GM20000 (cell line): ENCODE measurements around the gene LCNL1.

Source experiments
- DNase-seq: peaks from one replicate; pipeline ENCODE4 v3.0.0; 2012; ENCODE audit warnings: low spot score
- TF ChIP-seq, protein P1 (sequence below): IDR thresholded peaks from 2 replicates; pipeline ENCODE4 v1.5.1; 2012; ENCODE audit warnings: mild to moderate bottlenecking, control low read depth; ENCODE audit errors: extremely low read depth, missing control alignments

LCNL1 gene

DNA sequence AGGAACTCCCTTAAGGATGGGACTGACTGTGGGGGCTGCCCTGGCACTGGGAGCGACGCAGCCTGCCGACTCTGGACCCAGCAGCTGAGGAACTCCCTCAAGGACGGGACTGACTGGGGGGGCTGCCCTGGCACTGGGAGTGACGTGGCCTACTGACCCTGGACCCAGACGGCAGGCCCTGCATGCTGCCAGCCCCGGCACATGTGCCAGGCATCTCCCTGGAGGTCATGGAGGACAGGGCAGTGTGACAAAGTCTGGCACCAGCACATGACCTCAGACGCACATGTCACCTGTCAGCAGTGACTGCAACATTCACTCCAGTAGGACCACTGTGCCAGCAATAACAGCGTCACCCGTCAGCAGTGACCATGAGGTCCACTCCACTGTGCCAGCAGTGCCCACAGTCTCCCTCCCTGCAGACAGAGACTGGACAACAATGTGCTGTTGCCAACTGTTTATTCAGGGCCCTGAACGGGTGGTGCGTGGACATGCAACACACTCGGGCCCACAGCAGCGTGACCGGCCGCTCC, 42.7 kb upstream of the LCNL1 start:
- DNase-seq = no peak
- TF ChIP-seq, protein P1, sequence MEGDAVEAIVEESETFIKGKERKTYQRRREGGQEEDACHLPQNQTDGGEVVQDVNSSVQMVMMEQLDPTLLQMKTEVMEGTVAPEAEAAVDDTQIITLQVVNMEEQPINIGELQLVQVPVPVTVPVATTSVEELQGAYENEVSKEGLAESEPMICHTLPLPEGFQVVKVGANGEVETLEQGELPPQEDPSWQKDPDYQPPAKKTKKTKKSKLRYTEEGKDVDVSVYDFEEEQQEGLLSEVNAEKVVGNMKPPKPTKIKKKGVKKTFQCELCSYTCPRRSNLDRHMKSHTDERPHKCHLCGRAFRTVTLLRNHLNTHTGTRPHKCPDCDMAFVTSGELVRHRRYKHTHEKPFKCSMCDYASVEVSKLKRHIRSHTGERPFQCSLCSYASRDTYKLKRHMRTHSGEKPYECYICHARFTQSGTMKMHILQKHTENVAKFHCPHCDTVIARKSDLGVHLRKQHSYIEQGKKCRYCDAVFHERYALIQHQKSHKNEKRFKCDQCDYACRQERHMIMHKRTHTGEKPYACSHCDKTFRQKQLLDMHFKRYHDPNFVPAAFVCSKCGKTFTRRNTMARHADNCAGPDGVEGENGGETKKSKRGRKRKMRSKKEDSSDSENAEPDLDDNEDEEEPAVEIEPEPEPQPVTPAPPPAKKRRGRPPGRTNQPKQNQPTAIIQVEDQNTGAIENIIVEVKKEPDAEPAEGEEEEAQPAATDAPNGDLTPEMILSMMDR = no peak

DNA sequence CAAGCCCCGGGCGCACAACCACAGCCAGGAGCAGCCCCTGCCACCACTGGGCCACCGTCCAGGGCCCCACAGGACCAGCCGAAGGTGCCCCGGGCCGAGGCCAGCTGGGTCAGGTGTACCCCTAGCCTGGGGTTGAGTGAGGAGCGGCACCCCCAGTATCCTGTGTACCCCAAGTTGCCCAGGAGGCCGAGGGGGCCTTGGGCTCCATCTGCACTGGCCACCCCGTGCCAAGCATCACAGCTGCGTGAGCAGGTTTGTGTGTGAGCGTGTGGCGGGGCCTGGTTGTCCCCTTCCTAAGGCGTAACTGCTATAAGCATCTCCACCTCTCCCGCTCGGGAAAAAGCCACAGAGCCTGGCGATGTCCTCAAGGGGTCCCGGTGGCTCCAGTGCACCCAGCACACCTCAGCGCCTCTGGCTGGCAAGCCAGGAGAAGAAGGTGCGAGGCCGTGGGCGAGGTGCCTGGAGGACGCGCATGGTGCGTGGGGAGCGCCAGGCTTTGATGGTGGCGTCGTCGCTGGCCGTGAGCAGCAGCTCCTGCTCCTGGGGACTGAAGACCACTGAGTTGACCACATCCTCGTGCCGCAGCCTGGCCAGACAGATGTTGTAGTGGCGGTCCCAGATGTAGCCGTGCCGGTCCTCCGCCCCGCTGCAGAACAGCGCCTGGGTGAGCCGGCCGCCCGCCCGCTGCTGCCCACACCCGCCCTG, 42.1 kb upstream of the LCNL1 start:
- TF ChIP-seq, protein P1 = no peak
- DNase-seq = no peak

DNA sequence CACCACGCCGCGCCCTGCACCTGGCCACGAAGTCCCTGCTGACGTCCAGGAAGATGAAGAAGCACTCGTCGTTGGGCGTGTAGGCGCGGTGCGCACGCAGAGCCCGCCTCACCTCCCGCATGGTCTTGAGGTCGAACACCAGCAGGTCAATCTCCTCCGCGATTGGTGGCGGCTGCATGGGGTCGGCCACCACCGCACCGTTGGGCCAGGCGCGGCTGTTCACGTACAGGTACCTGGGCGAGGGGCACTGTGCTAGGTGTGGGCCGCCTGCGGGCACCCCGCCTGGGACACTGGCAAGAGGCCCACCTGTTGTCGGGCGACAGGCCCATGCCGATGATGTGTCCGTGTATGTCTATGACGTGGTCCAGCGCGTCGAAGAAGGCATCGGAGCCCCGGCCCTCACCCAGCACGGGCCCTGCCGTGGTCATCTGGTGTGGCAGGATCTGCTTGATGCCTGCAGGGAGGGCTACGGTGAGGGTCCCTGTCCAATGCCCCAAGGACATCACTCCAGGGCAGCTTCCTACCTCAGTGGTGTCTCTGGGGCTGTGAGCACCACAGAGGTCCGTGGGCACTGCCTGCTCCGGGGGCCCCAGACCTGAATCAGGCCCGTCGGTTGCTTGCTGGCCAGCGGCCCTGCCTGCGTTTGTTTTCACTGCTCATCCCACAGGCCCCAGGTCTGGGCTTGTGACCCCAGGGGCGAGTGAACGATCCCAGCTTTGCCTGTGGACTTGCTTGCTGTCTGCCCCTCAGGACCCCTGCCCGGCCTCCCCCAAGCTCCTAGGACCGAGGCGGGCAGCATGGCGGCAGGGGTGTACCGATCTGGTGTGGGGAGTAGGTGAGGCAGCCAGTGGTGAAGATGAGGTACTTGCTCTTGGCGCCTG, 41.3 kb upstream of the LCNL1 start:
- TF ChIP-seq, protein P1 = no peak
- DNase-seq = no peak

DNA sequence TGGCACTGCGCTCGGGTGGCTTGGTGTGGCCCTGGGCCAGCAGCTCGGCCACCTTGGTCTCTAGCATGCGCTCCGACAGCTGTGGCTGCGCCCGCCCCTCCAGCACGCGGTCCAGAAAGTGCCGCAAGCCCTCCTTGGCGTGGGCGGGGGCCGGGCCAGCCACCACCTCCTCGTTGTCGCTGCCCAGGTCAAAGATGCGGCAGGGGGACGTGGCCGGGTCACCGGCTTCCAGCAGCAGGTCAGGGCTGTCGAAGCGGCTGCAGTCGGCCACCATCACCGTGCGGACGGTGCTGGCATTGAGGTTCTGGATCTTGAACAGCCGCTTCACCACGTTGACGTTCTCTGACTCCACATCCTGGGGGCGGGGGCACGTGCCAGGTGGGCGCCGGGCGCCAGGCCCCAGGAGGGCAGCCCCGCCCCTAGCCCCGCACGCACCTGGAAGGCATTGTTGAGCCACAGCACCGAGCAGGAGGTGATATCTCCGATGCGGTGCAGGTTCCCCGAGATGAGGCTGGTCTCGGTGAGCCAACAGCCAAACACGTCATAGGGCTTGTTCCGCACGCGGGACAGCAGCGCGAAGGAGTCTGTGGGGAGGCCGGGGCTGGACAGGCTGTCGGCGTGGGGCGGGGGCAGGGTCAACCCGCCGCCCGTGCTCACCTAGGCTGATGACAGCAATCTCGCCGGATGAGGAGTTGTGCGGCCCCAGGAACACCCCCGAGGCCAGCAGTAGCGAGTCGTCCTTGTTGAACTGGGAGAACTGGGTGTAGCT, 40.5 kb upstream of the LCNL1 start:
- TF ChIP-seq, protein P1 = no peak
- no peak for DNase-seq

DNA sequence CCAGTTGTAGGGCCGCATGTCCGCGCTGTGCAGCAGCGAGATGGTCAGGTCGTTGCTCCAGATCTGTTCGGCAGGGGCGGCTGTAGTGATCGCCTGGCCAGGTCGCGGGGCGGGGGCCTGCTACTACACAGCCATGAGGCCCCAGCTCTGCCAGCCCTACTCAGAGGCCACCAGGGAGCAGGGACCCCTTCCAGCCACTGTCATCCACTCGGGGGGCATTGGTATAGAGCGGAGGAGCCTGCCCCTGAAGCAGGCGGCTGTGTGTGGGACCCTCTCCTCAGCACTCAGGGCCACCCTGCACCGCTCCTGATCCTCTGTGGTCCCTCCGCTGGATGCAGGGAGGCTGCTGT, 39.9 kb upstream of the LCNL1 start:
- TF ChIP-seq, protein P1 = no peak
- no peak for DNase-seq

DNA sequence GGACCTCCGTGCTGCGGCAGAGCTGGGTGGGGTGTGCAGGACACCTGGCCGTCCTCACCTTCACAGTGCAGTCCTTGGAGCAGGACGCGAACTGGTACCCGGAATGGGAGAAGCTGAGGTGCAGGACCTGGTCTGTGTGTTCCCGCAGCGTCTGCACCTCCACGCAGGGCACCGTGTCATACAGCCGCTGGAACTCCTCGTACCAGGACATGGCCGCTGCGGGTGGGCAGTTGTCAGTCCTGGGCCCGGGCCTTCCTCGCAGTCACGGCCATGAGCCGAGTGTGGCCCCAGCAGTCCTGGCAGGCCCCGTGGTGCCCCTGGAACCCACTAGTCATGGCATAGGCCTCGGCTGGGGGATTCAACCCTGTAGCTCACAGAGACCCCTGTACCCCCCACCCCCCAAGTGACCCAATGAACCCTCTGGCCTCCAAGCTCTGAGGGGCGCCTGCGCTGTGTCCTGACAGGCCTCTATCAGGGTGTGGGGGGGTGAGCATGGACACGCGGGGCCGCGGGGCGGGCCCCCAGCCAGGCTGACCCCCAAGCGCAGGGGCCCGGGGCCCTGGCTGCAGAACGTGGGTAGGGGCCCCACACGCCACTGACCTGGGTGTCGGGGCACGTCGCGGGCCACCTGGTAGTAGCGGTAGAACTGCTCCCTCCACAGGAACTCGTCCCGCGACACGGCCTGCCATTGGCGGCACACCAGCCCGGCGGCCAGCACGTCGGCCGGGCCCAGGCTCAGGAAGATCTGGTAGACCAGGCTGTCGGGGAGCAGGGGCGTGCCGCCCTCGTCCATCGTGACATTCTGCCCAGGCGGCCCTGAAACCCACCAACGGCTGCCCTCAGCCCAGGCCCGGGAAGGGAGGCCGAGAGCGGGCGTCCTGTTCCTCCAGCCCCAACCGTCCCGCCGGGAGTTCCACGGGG, 39.2 kb upstream of the LCNL1 start:
- peak; percentile 84 for DNase-seq
- TF ChIP-seq, protein P1 = no peak
